HG02943 (cell line): ENCODE results near the gene IFT172.

Source experiments
- ATAC-seq: cut with Tn5 transposase; IDR thresholded peaks from one replicate; pipeline ENCODE4 v1.9.1; 2021; ENCODE audit warnings: mild to moderate bottlenecking, low read depth, moderate library complexity; ENCODE audit not compliant: unreplicated experiment

IFT172 gene

DNA sequence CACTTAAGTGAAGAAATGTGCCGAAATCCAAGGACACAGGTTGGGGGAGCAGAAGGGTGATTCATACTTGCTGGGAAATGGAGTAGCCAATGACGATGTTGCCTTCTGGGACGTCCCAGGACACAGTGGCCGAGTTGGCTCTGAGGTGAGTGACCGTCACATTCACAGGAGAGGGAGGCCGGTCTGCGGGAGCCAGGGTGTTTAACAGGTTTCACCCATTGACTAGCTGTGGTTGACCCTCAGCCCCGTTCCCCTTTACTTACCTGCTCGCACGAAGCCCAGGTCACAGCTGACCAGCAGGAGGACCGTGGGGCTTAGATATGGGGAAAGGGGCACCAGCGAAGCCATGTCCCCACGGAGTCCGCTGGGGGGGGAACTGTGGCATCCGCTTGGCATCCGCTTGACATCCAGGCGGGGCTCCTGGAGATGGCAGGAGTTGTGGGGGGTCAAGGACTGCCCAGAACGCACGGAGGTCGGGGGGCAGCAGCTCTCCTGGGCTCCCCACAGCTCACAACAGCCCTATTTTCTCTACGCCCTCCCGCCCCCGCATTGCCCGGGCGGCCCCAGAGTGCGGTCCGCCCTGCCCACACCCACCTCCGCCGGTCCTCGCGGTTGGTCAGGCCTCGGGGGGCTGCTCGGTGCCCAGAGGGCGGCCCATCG is 4.9 kb upstream of the IFT172 start:
- ATAC-seq: no peak

DNA sequence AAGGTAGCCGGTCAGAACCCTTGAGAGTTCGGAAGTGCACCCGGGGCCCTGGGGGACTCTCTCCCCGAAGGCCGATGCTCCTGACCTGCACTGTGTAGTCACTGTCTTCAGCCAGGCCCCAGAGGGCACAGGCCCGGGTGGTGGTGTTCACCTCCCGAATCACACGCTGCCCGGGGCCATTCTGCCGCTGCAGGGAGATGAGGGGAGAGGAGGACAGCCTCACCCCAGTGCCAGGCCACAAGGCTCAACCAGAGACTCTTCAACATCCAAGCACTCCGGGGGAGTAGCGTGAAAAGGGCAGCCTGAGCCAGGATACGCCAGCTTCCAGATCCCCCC is 4.4 kb upstream of the IFT172 start:
- no peak for ATAC-seq

DNA sequence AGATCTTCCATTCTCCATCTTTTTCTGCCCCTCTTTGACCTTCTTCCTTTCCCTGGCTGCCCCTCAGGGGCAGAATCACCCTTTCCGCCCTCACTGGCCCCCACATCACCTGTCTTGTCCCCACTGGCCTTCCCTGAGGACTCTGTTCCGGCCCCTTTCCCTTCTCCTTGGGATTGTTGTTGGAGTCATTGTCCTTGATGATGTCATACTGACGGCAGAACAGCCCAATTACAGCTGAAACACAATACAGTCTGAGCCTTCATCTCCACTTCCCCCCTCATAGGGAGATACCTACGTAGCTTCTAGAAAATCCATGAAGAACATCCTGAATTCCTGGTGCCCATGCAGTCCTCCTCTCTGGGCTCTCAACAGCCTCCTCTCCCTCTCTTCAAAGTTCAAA is 3.0 kb upstream of the IFT172 start:
- ATAC-seq: no peak

DNA sequence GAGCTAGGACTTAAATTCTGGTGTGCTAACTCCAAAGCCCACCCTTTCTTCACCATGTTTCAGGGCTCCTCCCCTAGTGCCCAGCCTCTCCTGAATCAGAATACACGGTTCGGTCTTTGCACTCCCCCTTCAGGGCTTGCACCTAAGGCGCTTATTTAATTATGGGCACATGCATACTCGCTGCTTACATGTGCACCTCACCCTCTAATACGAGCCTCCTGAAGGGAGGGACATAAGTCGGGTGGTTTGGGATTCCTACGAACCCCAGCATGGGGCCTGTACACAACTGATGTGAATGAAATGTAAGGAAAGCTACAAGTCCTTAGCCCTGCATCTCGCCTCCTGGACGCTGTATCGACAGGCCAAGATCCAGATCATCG is 435 bp downstream of the IFT172 start:
- ATAC-seq: no peak

DNA sequence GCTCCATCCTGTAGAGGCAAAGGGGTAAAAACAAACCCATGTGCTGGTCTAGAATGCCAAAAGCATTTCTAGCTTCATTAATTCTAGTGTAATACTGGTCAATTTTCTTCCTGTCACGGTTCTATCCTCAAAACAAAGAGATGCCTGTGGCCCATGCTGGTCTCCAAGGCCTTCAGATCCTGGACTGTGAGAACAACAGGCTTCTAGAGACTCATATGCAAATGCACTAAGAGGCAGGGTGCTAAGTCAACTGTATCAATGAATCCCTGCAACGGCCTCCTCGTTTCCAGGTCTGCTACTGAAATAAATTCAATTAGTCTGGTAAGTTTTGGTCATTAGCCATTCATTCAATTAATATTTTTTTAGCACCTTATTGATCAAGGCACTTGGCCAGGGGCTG is 4.0 kb downstream of the IFT172 start:
- ATAC-seq: no peak

DNA sequence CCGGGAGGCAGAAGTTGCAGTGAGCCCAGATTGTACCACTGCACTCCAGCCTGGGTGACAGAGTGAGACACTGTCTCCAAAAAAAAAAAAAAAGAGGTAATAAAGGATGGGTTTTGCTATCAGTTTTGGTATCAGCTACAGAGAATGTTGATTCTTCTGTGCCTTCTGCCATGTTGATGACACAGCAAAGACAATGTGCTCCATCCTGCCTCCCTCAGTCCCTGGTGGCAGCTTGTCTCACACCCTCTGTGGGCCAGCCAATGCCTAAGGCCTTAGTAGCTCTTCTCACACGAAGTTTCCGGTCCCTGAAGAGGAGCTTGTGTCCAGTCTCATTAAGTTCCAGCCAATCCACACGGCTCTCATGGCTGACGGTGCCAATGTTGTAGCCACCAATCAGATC is 17.6 kb downstream of the IFT172 start:
- no peak for ATAC-seq

DNA sequence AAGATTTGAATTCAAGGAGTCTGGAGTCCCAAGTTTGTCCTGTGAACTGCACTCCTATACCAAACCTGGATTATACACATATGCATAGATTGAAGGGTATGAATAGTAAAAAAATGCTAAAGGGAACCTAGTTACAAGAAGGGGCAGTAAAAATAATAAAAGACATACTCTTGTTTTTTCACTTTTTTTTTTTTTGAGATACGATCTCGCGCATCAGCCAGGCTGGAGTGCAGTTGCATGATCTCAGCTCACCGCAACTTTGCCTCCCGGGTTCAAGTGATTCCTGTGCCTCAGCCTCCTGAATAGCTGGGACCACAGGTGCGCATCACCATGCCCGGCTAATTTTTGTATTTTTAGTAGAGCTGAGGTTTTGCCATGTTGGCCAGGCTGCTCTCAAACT is 25.1 kb downstream of the IFT172 start:
- ATAC-seq: no peak

DNA sequence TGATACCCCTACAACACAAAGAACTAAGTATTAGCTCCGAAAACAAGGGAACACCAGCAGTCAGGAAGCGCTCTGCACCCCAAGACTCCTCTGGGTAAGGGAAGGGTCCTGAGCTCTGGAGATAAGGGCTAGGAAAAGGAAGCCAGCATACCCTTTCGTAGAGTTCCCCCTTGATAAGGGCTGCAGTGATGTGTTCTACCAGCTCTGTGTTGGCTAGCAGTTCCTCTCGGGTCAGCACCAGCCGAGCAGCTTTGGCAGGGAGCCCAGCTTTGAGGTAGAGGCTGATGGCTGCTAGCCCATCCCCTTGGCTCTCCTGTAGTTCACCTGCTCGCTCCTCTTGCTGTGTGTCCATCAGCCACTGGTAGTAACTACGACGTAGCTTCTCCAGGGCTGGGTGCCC is 28.4 kb downstream of the IFT172 start:
- ATAC-seq: no peak

DNA sequence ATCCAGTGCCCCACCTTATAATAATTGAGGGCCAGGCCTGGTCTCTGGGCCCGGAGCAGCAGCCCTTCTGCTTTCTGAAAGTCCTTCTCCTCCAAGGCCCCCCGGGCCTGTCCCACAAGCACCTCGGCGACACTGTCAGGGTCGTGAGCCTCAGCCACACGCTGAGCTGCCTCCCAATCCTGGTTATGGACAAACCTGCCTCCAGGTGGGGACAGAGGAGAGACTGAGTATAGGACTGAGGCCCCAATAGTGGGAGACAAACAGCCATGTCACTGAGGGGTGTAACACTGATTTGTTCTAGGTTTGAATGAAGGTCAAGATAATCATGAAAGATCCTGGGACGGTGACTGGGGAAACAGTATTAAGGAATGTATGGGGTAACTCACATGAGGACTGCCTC is 35.6 kb downstream of the IFT172 start:
- ATAC-seq: no peak

DNA sequence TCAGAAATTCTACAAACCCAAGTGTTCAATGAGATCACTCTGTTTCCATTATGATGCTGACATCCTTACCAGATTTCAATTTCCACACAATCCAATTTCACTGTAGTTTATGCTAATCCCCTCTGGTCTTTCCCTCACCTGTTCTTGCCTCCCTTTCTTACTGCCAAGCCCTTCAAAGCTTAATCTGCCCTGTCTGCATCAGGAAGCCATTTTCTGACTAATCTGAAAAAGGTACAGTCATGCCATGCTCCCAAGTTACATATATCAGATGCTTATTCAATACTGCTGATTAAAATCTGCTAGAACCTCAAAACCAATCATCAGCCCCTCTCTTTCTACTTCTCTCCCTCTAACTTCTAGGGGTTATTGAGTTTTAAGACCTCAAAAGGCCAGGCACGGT is 38.4 kb downstream of the IFT172 start:
- no peak for ATAC-seq

DNA sequence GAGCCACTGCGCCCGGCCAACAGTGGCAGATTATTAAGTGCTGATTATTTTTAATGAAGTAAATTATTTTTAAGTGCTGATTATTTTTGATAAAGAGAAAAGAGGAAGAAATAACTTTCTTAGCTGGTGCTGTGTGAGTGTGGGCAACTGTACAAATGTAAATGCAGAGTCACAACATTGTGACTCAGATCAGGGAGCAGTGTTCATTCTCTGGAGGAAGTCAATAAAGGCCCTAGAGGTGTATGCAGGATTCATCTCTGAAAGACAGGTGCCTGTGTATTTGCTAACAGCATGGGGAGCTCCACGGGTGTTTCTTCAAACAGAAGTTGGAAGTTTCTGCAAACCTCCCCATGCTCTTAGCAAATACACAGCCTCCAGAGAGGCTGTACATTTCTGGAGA is 41.2 kb downstream of the IFT172 start:
- ATAC-seq: no peak

DNA sequence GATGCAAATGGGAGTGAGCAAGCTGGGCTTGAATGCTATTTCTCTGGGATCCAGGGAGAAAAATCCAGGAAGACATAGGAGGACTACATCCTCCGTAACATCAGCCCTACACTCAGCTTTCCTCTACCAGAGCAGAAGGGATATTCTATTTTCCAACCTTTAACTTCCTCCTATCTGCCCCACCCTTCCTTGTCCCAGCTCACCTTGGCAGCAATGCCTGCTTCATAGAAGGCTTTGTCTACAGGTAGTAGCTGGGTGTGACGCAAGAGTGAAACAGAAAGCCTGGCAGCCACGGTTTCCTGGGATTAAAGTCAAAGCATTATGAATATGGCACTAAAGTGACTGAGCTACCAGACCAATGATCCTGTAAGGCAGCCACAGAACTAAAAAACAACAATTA is 43.5 kb downstream of the IFT172 start:
- ATAC-seq: no peak

DNA sequence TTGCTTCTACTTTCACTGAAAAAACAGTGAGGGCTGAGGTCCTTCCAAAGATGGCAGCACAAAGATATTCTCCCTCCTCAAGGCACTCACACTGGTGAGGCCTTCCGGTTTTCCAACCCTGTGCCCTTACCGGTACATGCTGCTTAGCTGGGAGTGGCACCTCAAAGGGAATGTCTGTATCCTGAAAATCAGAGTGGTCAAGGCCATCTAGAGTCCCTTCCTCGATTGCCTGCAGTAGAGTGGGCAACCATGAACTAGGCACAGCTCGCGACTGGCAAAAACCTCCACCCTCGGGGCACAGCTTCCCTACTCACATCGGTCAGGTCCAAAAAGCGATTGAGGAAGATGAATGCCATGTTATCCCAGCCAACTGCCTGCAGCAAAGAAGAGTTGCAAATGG is 43.9 kb downstream of the IFT172 start:
- no peak for ATAC-seq

DNA sequence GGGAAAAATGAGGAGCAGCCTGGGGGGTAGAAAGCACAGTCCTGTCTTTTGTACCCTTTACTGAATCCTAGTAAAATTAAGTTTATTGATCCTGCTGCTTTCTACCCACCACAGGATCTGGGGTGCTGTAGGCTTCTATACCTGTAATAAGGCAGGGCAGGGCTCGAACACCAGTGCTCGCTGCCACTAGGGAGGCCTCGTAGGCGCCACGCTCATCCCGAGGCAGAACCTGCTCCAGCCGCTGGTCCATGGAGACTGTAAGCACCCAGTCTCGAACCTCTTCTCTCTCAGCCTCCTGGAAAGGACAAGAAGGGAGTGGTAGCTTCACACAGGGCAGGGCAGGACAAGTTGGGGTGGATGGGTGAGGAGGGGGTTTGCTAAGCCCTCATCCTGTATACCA is 44.4 kb downstream of the IFT172 start:
- ATAC-seq: no peak

DNA sequence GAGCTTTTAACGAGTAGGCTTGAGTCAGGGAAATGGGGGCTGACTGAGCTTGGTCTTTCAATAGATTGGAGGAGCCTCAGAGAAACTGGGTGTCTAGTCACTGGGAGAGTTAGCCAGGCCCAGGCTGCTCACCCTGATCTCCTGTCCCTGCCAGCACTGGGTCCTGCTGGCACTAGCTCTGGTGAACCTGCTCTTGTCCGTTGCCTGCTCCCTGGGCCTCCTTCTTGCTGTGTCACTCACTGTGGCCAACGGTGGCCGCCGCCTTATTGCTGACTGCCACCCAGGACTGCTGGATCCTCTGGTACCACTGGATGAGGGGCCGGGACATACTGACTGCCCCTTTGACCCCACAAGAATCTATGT is 46.6 kb downstream of the IFT172 start:
- no peak for ATAC-seq

DNA sequence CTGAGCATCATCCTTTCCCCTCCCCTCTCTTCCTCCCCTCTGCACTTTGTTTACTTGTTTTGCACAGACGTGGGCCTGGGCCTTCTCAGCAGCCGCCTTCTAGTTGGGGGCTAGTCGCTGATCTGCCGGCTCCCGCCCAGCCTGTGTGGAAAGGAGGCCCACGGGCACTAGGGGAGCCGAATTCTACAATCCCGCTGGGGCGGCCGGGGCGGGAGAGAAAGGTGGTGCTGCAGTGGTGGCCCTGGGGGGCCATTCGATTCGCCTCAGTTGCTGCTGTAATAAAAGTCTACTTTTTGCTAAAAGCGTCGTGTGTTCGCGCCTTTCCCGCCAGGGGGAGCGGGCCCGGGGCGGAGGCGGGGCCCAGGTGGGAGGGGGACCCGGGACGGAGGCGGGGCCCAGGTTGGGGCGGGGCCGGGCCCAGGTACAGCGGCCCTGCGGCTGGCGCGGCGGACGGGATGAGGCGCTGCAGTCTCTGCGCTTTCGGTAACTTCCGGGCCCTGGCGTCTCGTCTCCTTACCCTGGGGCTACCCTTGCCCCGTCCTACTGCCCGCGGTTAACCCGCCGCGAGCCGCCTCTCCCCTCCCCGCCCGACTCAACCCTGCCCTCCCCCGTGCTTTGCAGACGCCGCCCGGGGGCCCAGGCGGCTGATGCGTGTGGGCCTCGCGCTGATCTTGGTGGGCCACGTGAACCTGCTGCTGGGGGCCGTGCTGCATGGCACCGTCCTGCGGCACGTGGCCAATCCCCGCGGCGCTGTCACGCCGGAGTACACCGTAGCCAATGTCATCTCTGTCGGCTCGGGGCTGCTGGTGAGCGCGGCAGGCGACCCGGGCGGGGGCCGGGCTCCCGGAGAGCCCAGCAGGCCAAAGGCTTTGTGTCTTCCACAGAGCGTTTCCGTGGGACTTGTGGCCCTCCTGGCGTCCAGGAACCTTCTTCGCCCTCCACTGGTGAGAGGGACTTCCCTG is 47.3 kb downstream of the IFT172 start, which contains the start of gene KRTCAP3:
Gene KRTCAP3, plus strand, starts transcription at position 424 of the 962 bp plus-strand sequence. Its CDS starts 32 bp downstream, at position 456.
- no peak for ATAC-seq

DNA sequence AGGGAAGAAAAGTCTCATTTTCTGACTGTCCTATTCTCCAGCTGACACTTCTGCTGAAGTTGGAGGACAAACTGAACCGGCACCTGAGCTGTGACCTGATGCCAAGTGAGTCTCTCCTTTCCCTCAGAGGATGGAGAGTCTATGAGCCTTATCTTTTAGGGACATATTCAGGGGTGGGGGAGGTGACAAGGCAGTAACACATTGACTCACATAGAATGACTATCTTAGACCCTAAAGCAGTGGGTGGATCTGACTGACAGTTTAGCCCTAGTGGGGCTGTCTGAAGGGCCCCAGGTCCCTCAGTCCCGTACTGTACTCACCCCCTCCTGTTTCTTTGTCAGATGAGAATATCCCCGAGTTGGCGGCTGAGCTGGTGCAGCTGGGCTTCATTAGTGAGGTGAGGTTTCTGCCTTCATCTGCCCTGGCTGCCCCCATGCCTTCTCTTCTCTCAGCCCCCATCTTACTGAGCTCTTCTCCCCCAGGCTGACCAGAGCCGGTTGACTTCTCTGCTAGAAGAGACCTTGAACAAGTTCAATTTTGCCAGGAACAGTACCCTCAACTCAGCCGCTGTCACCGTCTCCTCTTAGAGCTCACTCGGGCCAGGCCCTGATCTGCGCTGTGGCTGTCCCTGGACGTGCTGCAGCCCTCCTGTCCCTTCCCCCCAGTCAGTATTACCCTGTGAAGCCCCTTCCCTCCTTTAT is 48.2 kb downstream of the IFT172 start:
- no peak for ATAC-seq

DNA sequence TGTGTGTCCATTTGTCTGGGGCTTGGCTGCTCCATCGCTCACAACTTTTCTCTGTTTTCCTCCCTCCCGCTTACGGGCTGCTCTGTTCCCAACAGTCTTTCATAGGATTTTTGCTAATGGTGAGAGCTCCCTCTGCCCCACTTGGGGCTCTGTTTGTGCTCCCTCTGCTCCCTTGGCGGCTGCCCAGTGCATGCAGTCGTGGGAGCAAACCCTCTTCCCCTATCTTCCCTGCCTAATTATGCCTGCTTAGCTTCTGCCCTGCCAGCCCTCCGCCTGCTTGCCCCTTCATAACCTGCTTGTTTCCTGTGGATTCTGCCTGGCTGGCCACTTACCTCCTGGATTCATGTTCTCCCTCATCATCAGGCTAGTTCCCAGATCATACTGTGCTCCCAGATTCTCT is 53.9 kb downstream of the IFT172 start:
- no peak for ATAC-seq

DNA sequence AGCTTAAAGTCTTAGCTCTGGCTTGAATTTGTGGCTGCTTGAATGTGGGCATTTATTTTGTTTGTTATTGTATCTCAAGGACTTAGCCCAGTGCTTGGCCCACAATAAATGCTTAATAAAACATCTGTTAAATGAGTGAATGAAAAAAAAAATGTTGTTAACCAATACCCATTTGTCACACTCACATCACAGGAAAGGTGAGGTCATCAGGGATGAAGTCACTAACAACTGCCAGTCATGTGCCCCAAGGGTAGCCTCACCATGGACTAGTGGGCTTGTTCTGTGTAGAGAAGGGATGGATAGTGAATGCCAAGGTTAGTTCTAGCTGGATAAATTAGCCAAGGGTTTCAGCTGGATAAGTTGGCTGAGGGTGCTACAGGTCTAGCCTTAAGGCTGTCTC is 58.1 kb downstream of the IFT172 start:
- no peak for ATAC-seq

DNA sequence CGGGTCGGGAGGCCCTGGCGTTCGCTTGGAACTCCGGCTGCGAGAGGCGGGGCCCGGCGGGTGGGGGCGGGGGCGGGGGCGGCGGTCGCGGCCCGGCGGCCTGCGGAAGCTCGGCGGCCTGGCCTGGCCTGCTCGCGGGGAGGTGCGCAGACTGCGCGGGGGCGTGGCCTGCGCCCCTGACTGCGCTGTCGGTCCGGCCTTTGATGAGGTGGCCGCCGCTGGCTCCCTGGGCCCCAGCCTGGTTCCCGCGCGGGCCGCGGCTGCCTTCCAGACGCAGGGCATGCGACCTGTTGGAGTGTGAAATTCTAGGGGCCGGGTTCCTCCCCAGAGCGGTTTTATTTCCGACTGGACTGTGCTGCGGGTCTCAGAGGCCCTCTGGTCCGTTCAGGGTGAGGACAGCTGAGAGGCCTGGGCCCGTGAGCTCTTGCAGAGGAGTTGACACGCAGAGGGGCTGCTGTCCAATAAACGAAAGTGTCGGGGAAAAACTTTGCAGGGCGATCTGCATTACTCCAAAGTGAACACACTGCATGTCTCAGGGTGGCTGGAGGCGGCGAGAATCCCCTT is 60.5 kb downstream of the IFT172 start:
- peak; percentile 61 for ATAC-seq
